H1 (cell line): ENCODE results near the gene AFTPH. TPM values are rescaled to one million over a fixed set of nuclear protein-coding genes. Genes with fewer than 3 reads are reported as not detected.
A peak's percentile ranks its signal among the peaks of the same experiment; 100 is the strongest.

ENCODE experiments used
- CTCF ChIA-PET: fragments of 300-600 bp; sonication (Branson Sonifier 250); formaldehyde crosslinking; loops from one replicate; lab custom pipeline; 2021; ENCODE audit not compliant: partially characterized antibody; lab: Charles Lee
- POLR2A ChIA-PET: fragments of 300-600 bp; sonication (Branson Sonifier 250); formaldehyde crosslinking; loops from one replicate; lab custom pipeline; 2021; ENCODE audit warnings: inconsistent platforms; ENCODE audit not compliant: partially characterized antibody; lab: Charles Lee
- DNase-seq, 2 experiments: peaks; one replicate each; pipeline versions ENCODE4 v3.0.0 to v3.0.0-alpha.2; 2010 to 2022; ENCODE audit warnings: low spot score in 2 of 2, low read depth in 1 of 2, mixed read lengths in 1 of 2
- FAIRE-seq: peaks from 2 replicates; lab custom pipeline; 2011; peaks lifted over from hg19 to GRCh38; lab: Jason Lieb, UNC
- H2AFZ ChIP-seq: 2 replicates; pipeline ENCODE4 v1.8.1; 2012; ENCODE audit warnings: low read length, inconsistent platforms
- H2AK5ac ChIP-seq: 2 replicates; pipeline ENCODE4 v1.6.1; 2013; ENCODE audit warnings: low read depth, low read length
- H2BK120ac ChIP-seq: replicated peaks from 2 replicates; pipeline ENCODE3; 2013; ENCODE audit warnings: low read depth, low read length, inconsistent platforms
- H2BK12ac ChIP-seq: 2 replicates; pipeline ENCODE4 v1.6.1; 2013; ENCODE audit warnings: low read depth, low read length
- H2BK15ac ChIP-seq: 2 replicates; pipeline ENCODE4 v1.6.1; 2013; ENCODE audit warnings: low read length
- H2BK20ac ChIP-seq: 2 replicates; pipeline ENCODE4 v1.6.1; 2013; ENCODE audit warnings: low read length
- H2BK5ac ChIP-seq: 2 replicates; pipeline ENCODE4 v1.6.1; 2013; ENCODE audit warnings: low read depth, low read length
- H3K14ac ChIP-seq: 2 replicates; pipeline ENCODE4 v1.6.1; 2013; ENCODE audit warnings: inconsistent platforms; ENCODE audit not compliant: insufficient read length
- H3K18ac ChIP-seq: 2 replicates; pipeline ENCODE4 v1.6.1; 2013; ENCODE audit warnings: low read length; ENCODE audit errors: extremely low read depth
- H3K23ac ChIP-seq: 2 replicates; pipeline ENCODE4 v1.6.1; 2013; ENCODE audit warnings: inconsistent platforms; ENCODE audit not compliant: insufficient read length
- H3K23me2 ChIP-seq: 2 replicates; pipeline ENCODE4 v1.6.1; 2013; ENCODE audit warnings: low read depth, low read length
- H3K27ac ChIP-seq: 2 replicates; pipeline ENCODE4 v1.6.1; 2011; ENCODE audit warnings: low read depth, low read length, inconsistent platforms
- H3K27me3 ChIP-seq, 4 experiments: replicated peaks in 1 of 4; 1 replicate in 1 of 4; 2 replicates in 3 of 4; pipeline versions ENCODE4 v1.6.1 to v1.8.1; 2011 to 2013; ENCODE audit warnings: low read length in 3 of 4, mild to moderate bottlenecking in 3 of 4, inconsistent platforms in 2 of 4, mixed read lengths in 2 of 4, moderate library complexity in 1 of 4; ENCODE audit not compliant: control insufficient read depth in 3 of 4, insufficient read depth in 3 of 4; ENCODE audit errors: extremely low read depth in 1 of 4
- H3K36me3 ChIP-seq, 4 experiments: 2 replicates each; pipeline versions ENCODE4 v1.6.1 to v1.8.1; 2011 to 2013; ENCODE audit warnings: mild to moderate bottlenecking in 4 of 4, low read length in 3 of 4, moderate library complexity in 2 of 4, control low read depth in 1 of 4, inconsistent platforms in 1 of 4; ENCODE audit not compliant: insufficient read depth in 4 of 4, control insufficient read depth in 2 of 4
- H3K4ac ChIP-seq: replicated peaks from 2 replicates; pipeline ENCODE3; 2013; ENCODE audit warnings: low read length, low read depth, mixed read lengths, inconsistent platforms; ENCODE audit not compliant: insufficient read length
- H3K4me1 ChIP-seq, 4 experiments: replicated peaks in 1 of 4; 1 replicate in 1 of 4; 2 replicates in 3 of 4; pipeline versions ENCODE4 v1.6.1 to v1.8.1; 2011 to 2013; ENCODE audit warnings: low read length in 3 of 4, inconsistent platforms in 2 of 4, mixed read lengths in 1 of 4; ENCODE audit not compliant: insufficient read depth in 4 of 4, control insufficient read depth in 3 of 4
- H3K4me2 ChIP-seq, 2 experiments: 2 replicates each; pipeline versions ENCODE4 v1.6.1 to v1.8.1; 2011 to 2013; ENCODE audit warnings: low read depth in 2 of 2, low read length in 2 of 2, control low read depth in 1 of 2, inconsistent platforms in 1 of 2, mild to moderate bottlenecking in 1 of 2; ENCODE audit not compliant: insufficient read depth in 1 of 2
- H3K4me3 ChIP-seq, 4 experiments: fragments of 200-600, 300-600 bp in 1 of 4; sonication (generic), shearing (Covaris generic), sonication (Bioruptor Twin) in 1 of 4; 2 replicates each; pipeline versions ENCODE4 v1.5.1 to v1.8.1; 2011 to 2016; ENCODE audit warnings: low read length in 4 of 4, low read depth in 3 of 4, control low read depth in 2 of 4, inconsistent platforms in 2 of 4, mild to moderate bottlenecking in 2 of 4, mixed read lengths in 1 of 4, moderate library complexity in 1 of 4; ENCODE audit not compliant: insufficient read depth in 2 of 4; ENCODE audit errors: extremely low read depth in 1 of 4
- H3K56ac ChIP-seq: replicated peaks from 2 replicates; pipeline ENCODE3; 2013; ENCODE audit warnings: low read depth, mild to moderate bottlenecking, mixed read lengths, low read length, inconsistent platforms; ENCODE audit not compliant: insufficient read length
- H3K79me1 ChIP-seq: 2 replicates; pipeline ENCODE4 v1.6.1; 2013; ENCODE audit warnings: low read depth, low read length, control low read depth
- H3K79me2 ChIP-seq, 2 experiments: 2 replicates each; pipeline versions ENCODE4 v1.6.1 to v1.8.1; 2012 to 2013; ENCODE audit warnings: low read length in 2 of 2, mild to moderate bottlenecking in 2 of 2, inconsistent platforms in 1 of 2; ENCODE audit not compliant: insufficient read depth in 2 of 2, control insufficient read depth in 1 of 2
- H3K9ac ChIP-seq, 4 experiments: replicated peaks in 1 of 4; 1 replicate in 1 of 4; 2 replicates in 3 of 4; pipeline versions ENCODE4 v1.6.1 to v1.8.1; 2011 to 2013; ENCODE audit warnings: low read depth in 3 of 4, low read length in 3 of 4, control low read depth in 2 of 4, mild to moderate bottlenecking in 2 of 4, moderate library complexity in 2 of 4, inconsistent platforms in 1 of 4; ENCODE audit errors: extremely low read depth in 1 of 4
- H3K9me3 ChIP-seq, 2 experiments: 2 replicates each; pipeline versions ENCODE4 v1.6.1 to v1.8.1; 2012 to 2013; ENCODE audit warnings: mild to moderate bottlenecking in 2 of 2, moderate library complexity in 2 of 2, control low read depth in 1 of 2, inconsistent platforms in 1 of 2, low read depth in 1 of 2, low read length in 1 of 2, mixed read lengths in 1 of 2; ENCODE audit not compliant: insufficient read depth in 2 of 2
- H4K20me1 ChIP-seq, 2 experiments: replicated peaks in 1 of 2; 2 replicates each; pipeline versions ENCODE3 to v1.8.1; 2011 to 2013; ENCODE audit warnings: inconsistent platforms in 2 of 2, low read length in 2 of 2, mild to moderate bottlenecking in 1 of 2; ENCODE audit not compliant: insufficient read depth in 2 of 2, control insufficient read depth in 1 of 2
- H4K5ac ChIP-seq: 2 replicates; pipeline ENCODE4 v1.6.1; 2013; ENCODE audit warnings: low read length, low read depth, mixed read lengths, inconsistent platforms; ENCODE audit not compliant: insufficient read length
- H4K8ac ChIP-seq: 2 replicates; pipeline ENCODE4 v1.8.0; 2013; ENCODE audit warnings: mild to moderate bottlenecking, moderate library complexity, low read length, inconsistent platforms; ENCODE audit not compliant: insufficient read depth; ENCODE audit errors: extremely low read depth
- H4K91ac ChIP-seq: replicated peaks from 2 replicates; pipeline ENCODE3; 2013; ENCODE audit warnings: low read length, mixed read lengths, inconsistent platforms; ENCODE audit not compliant: insufficient read length
- CBX5 ChIP-seq: fragments of 300-800, 300-1000 bp; sonication (generic); IDR thresholded peaks from 2 replicates; pipeline ENCODE4 v1.7.1; 2016; ENCODE audit warnings: antibody characterized with exemption, low read length, low read depth
- RAD21 ChIP-seq, 2 experiments: IDR thresholded peaks in 1 of 2; conservative IDR thresholded peaks in 1 of 2; 2 replicates each; pipeline ENCODE4 v1.6.1; 2011; ENCODE audit warnings: low read depth in 2 of 2, low read length in 2 of 2, improper control_type of control experiment in 1 of 2, inconsistent platforms in 1 of 2, mild to moderate bottlenecking in 1 of 2, moderate library complexity in 1 of 2
- SP2 ChIP-seq: IDR thresholded peaks from 2 replicates; pipeline ENCODE4 v1.6.1; 2012; ENCODE audit warnings: mild to moderate bottlenecking, low read length, inconsistent platforms
- USF2 ChIP-seq: IDR thresholded peaks from 2 replicates; pipeline ENCODE4 v1.6.1; 2011; ENCODE audit warnings: low read length, improper control_type of control experiment
- WGBS, 2 experiments: shearing (Covaris generic) in 1 of 2; methylation state at CpG; one replicate each; pipeline versions ENCODE4 v1.1.6 to v1.1.7; 2013 to 2015; ENCODE audit warnings: low lambda C conversion rate in 2 of 2, mixed read lengths in 2 of 2, inconsistent platforms in 1 of 2, low coverage in 1 of 2, missing lambda C conversion rate in 1 of 2; ENCODE audit not compliant: insufficient replicate concordance in 2 of 2, insufficient coverage in 1 of 2, insufficient read length in 1 of 2; ENCODE audit errors: extremely low coverage in 1 of 2, missing lambda C conversion rate in 1 of 2; 5-methylcytosine and 5-hydroxymethylcytosine counted together
- polyA plus RNA-seq, 7 experiments: library from polyadenylated mRNA; depleted of rRNA in 3 of 7; stranded (reverse) in 5 of 7; unstranded in 2 of 7; fragments of >200 nt in 5 of 7; fragments of 200-250 nt in 2 of 7; gene quantifications; 1 replicate in 5 of 7; 2 replicates in 1 of 7; 4 replicates in 1 of 7; pipeline versions ENCODE4 v1.2.1 to v1.2.3, GENCODE V29; 2011 to 2013; ENCODE audit warnings: missing spikeins in 2 of 7, mixed read lengths in 2 of 7
- total RNA-seq: library from RNA; stranded (reverse); fragmentation: NEBNext Ultra II Directional; extraction: Animal tissue kit (Norgen Biotek cat#: 25700); gene quantifications from 2 replicates; pipeline ENCODE4 v1.2.1, GENCODE V29; 2021
- TF ChIP-seq, protein P1 (sequence below): IDR thresholded peaks from 2 replicates; pipeline ENCODE4 v1.6.1; 2012; ENCODE audit warnings: inconsistent platforms
- TF ChIP-seq, protein P2 (sequence below): IDR thresholded peaks from 2 replicates; pipeline ENCODE4 v1.6.1; 2012; ENCODE audit warnings: inconsistent platforms

Gene AFTPH
- total and polyA plus RNA-seq, 2 of the 8 experiments (the other 6 are each of a cell fraction or from before 2014, with no cell fraction given), result 7.3 to 15.0 TPM

DNA sequence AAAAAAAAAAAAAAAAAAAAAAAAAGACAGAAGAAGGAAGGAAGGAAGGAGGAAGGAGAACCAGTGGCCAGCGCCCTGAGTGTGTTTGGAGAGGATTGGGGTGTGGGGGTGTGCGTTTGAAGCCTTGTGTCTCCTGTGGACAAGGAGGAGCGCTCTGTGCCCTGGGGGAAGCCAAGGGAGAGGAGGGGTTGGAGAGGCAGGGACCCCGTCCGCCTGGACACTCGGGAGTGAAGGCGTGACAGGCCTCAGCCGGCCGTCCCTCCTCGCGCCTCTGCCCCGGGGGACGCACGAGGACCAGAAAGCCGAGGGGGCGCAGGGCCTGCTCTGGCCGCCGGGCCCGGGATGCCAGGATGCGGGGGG, 84.7 kb downstream of the AFTPH start:
- peak in 1 of 2 experiments; percentile 76 for DNase-seq

More for the DNA sequence above, 84.7 kb downstream of the AFTPH start:
- ChIA-PET CTCF (interaction anchor here (0.6 to 5.9 kb wide), 15 partner anchors 12 to 526 kb away, joined by 3 to 135 read pairs (median 5); partner anchors contain the start of gene SERTAD2), POLR2A (interaction anchor here (0.8 to 1.2 kb wide), 3 partner anchors 8 to 45 kb away, joined by 3 read pairs; partner anchors contain the start of gene SERTAD2)
- Histone ChIP-seq H2AFZ (no peak overlapping the region; the same call in 1 of the 2 replicates), H3K79me2 (no peaks in the 10 kb centered on the region), H2BK12ac (no peak overlapping the region; the same call in 1 of the 2 replicates), H2BK5ac (no peak overlapping the region), H2BK15ac (peak overlapping the region; percentile 34; the same call in 1 of the 2 replicates), H4K20me1 (no peaks in the 10 kb centered on the region), H3K56ac (no peak overlapping the region), H3K36me3 (no peaks in the 10 kb centered on the region), H2AK5ac (no peak overlapping the region), H3K9ac (peak overlapping the region in 1 of 4 experiments; percentile 35; a peak in 1 of 7 replicates), H3K18ac (no peak overlapping the region), H4K91ac (no peak overlapping the region), H3K4me3 (peak overlapping the region; percentile 21 to 79 (median 54); a peak in 6 of 8 replicates), H3K4ac (no peak overlapping the region), H3K9me3 (0 out of 4 replicates have a peak, but pooled peaks cover 0 to 2% of the 10 kb centered on the region in 2 experiments), H3K27ac (no peak overlapping the region), H4K5ac (no peak overlapping the region), H2BK120ac (no peak overlapping the region), H3K23ac (no peak overlapping the region), H3K23me2 (peaks cover 4% of the 10 kb centered on the region; the same call in 1 of the 2 replicates), H3K27me3 (peaks cover 0 to 11% (median 9%) of the 10 kb centered on the region in 4 experiments; a peak in 6 of 7 replicates), H4K8ac (peak overlapping the region; percentile 22), H2BK20ac (no peak overlapping the region), H3K14ac (no peak overlapping the region), H3K79me1 (no peaks in the 10 kb centered on the region), H3K4me1 (peaks cover 2 to 14% (median 6%) of the 10 kb centered on the region in 4 experiments), H3K4me2 (peak overlapping the region; percentile 67 to 84)
- TF ChIP-seq, protein P1, sequence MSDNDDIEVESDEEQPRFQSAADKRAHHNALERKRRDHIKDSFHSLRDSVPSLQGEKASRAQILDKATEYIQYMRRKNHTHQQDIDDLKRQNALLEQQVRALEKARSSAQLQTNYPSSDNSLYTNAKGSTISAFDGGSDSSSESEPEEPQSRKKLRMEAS, result peak; percentile 90
- no peak for TF ChIP-seq RAD21 (IDR thresholded peaks at IDR 0.05 in 1 of 2, conservative IDR thresholded peaks at IDR 0.05 in 1 of 2; ENCODE audit: low read depth in 2 of 2, low read length in 2 of 2)
- TF ChIP-seq, protein P2, sequence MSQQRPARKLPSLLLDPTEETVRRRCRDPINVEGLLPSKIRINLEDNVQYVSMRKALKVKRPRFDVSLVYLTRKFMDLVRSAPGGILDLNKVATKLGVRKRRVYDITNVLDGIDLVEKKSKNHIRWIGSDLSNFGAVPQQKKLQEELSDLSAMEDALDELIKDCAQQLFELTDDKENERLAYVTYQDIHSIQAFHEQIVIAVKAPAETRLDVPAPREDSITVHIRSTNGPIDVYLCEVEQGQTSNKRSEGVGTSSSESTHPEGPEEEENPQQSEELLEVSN, result peak; percentile 81
- TF ChIP-seq CBX5, result no peak
- TF ChIP-seq USF2, result no peak
- no peak for TF ChIP-seq SP2
- 12% methylated on average over 14 of the region's 20 CpGs; no CpG with 5 or more reads in 1 of the 2 experiments for WGBS, 2 experiments
- no peak for FAIRE-seq
